ENCODE results near the gene PPP2R3A.

Gene PPP2R3A, protein sequence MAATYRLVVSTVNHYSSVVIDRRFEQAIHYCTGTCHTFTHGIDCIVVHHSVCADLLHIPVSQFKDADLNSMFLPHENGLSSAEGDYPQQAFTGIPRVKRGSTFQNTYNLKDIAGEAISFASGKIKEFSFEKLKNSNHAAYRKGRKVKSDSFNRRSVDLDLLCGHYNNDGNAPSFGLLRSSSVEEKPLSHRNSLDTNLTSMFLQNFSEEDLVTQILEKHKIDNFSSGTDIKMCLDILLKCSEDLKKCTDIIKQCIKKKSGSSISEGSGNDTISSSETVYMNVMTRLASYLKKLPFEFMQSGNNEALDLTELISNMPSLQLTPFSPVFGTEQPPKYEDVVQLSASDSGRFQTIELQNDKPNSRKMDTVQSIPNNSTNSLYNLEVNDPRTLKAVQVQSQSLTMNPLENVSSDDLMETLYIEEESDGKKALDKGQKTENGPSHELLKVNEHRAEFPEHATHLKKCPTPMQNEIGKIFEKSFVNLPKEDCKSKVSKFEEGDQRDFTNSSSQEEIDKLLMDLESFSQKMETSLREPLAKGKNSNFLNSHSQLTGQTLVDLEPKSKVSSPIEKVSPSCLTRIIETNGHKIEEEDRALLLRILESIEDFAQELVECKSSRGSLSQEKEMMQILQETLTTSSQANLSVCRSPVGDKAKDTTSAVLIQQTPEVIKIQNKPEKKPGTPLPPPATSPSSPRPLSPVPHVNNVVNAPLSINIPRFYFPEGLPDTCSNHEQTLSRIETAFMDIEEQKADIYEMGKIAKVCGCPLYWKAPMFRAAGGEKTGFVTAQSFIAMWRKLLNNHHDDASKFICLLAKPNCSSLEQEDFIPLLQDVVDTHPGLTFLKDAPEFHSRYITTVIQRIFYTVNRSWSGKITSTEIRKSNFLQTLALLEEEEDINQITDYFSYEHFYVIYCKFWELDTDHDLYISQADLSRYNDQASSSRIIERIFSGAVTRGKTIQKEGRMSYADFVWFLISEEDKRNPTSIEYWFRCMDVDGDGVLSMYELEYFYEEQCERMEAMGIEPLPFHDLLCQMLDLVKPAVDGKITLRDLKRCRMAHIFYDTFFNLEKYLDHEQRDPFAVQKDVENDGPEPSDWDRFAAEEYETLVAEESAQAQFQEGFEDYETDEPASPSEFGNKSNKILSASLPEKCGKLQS (N-terminal part only)

DNA sequence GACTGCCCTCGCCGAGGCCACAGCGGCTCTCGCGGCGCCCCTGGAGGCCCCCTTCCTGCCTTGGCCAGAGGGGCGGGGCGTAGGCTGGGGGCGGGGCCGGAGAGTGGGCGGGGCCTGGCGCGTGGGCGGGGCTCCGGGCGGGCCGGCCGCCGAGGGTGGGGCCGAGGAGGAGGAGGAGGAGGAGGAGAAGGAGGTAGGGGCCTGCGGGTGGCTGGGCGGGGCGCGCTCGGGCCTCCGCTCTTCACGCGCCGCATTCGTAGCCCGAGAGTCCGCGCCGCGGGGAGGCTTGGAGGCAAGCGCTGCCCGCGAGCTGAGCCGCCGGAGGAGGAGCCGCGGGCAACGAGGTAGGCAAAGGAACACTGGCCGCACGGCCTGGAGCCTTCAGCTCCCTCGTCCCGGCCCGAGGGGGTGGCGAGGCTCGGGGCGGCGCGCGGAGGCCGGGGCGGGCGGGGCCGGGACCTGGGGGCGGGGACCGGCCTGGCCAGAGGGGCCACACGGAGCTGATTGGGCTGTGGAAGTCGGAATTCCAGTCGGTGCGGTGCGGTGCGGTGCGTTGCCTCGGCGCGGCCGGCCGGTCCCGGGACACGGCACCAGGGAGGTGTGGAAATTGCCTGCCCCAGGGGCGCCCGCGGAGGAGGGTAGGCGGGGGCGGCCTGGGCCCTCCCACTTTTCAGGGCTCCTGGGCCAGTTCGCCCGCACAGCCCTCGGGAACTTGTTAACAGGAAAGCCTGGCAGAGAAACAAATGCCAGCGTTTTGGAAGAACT is at the start of gene PPP2R3A:
PPP2R3A (plus strand) TSS at position 223 of the 765 bp plus-strand sequence. CDS start 35,771 bp downstream, outside the sequence.
- Histone ChIP-seq H3K4me1 (ENCODE audit: control insufficient read depth, insufficient read depth, low read length, unreplicated experiment) (peaks cover 31% of the 10 kb centered on the region), H3K79me2 (ENCODE audit: control insufficient read depth, insufficient read depth, low read length, unreplicated experiment) (peaks cover 41% of the 10 kb centered on the region), H3K27ac (ENCODE audit: low read depth, low read length) (peak within 1 kb of the TSS; percentile 55), H3K27me3 (ENCODE audit: insufficient read depth, low read length) (no peaks in the 10 kb centered on the region), H3K36me3 (ENCODE audit: insufficient read depth, low read length) (no peaks in the 10 kb centered on the region), H3K4me3 (ENCODE audit: low read depth, low read length) (peak within 1 kb of the TSS; percentile 95), H2AFZ (ENCODE audit: low read length, unreplicated experiment) (peak within 1 kb of the TSS; percentile 94)

DNA sequence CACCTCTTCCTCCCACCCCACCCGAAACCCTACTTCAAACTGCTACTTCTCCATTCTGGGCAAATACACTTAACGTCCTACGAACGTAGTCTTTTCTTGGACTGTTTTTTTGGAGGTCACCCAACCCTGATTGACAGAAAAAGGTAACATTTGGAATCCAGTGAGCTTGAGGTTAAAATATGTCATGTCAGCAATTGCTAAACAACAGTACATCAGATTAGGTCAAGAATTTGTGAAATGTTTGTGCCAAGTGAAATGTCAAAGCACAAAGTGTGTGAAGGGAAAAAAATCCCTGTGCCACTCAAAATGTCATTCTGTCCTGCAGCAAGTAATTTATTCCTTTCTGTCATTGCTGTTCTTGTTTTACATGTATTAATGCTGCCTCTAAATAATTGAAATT is 49.2 kb upstream of the PPP2R3A start:
- no peak overlapping the region for H2AFZ ChIP-seq (ENCODE audit: low read length, unreplicated experiment)
- H3K36me3 ChIP-seq (ENCODE audit: insufficient read depth, low read length) = no peaks in the 10 kb centered on the region
- no peaks in the 10 kb centered on the region for H3K4me1 ChIP-seq (ENCODE audit: control insufficient read depth, insufficient read depth, low read length, unreplicated experiment)
- no peak overlapping the region for H3K4me3 ChIP-seq (ENCODE audit: low read depth, low read length)
- no peaks in the 10 kb centered on the region for H3K27me3 ChIP-seq (ENCODE audit: insufficient read depth, low read length)
- no peaks in the 10 kb centered on the region for H3K79me2 ChIP-seq (ENCODE audit: control insufficient read depth, insufficient read depth, low read length, unreplicated experiment)
- no peak overlapping the region for H3K27ac ChIP-seq (ENCODE audit: low read depth, low read length)

DNA sequence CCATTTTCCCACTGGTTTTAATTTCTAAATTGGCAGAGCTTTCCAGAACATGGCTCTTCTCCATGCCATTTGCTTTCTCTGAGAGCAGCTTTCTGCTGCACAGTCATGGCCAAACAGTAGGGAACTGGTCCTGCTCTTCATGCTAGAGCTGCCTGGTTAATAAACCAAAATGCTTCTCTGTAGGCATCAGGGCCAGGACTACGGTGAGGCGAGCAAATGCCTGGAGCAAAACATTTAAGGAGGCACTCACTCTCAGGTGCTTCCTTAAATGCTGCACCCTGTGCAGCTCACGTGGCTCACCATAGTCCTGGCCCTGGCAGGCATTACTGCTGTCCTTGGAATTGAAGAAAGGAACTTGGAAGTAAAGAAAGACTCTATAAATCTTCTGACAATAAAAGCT is 48.5 kb upstream of the PPP2R3A start:
- Histone ChIP-seq H2AFZ (ENCODE audit: low read length, unreplicated experiment) (no peak overlapping the region), H3K27me3 (ENCODE audit: insufficient read depth, low read length) (no peaks in the 10 kb centered on the region), H3K4me3 (ENCODE audit: low read depth, low read length) (no peak overlapping the region), H3K36me3 (ENCODE audit: insufficient read depth, low read length) (no peaks in the 10 kb centered on the region), H3K27ac (ENCODE audit: low read depth, low read length) (no peak overlapping the region), H3K79me2 (ENCODE audit: control insufficient read depth, insufficient read depth, low read length, unreplicated experiment) (no peaks in the 10 kb centered on the region), H3K4me1 (ENCODE audit: control insufficient read depth, insufficient read depth, low read length, unreplicated experiment) (no peaks in the 10 kb centered on the region)

DNA sequence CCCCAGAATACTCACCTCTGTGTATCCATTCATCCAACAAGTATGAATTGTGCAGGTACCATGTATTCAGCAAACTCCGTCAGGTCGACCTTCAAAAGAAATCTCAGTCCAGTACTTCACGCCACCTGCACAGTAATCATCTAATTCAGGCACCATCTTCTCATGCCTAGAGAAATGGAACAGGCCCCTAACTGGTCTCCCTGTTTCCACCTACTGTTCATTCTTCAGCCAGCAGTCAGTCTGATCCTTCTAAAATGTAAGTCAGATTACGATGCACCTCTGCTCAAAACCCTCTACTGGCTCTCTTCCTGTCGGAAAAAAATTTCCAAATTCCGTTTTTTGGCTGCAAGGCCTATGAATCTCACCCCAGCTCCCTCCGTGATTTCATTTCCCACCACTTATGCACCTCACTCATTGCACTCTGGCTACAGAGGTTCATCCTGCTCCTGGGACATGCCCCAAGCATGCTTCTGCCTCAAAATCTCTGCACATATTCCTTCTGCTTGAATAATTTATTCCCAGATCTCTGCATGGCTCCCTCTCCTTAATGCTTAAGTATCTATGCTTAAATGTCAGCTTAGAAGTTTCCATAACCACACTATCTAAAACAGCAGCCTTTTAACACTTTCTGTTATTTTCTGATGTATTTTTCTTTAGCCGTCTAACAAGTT is 47.5 kb upstream of the PPP2R3A start:
- no peaks in the 10 kb centered on the region for H3K27me3 ChIP-seq (ENCODE audit: insufficient read depth, low read length)
- H2AFZ ChIP-seq (ENCODE audit: low read length, unreplicated experiment) = no peak overlapping the region
- H3K4me3 ChIP-seq (ENCODE audit: low read depth, low read length) = no peak overlapping the region
- no peaks in the 10 kb centered on the region for H3K79me2 ChIP-seq (ENCODE audit: control insufficient read depth, insufficient read depth, low read length, unreplicated experiment)
- H3K4me1 ChIP-seq (ENCODE audit: control insufficient read depth, insufficient read depth, low read length, unreplicated experiment) = no peaks in the 10 kb centered on the region
- no peaks in the 10 kb centered on the region for H3K36me3 ChIP-seq (ENCODE audit: insufficient read depth, low read length)
- H3K27ac ChIP-seq (ENCODE audit: low read depth, low read length) = no peak overlapping the region

DNA sequence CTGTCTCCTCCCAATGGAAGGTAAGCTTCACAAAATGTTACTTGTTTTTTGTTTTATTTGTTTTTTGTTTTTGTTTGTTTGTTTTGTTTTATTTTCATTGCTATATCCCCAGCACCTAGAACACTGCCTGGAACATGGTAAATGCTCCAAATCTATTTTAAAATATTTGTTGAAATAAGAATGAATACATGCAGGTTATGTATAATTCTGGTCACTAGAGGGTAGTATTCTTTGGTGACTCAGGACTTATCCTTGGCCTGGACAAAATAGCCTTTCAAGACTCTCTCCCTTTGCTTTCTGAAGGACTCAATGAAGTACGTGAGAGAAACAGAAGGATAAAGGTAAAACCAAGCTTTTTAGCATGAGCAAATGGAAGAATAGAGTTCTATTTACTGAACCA is 46.9 kb upstream of the PPP2R3A start:
- no peak overlapping the region for H2AFZ ChIP-seq (ENCODE audit: low read length, unreplicated experiment)

DNA sequence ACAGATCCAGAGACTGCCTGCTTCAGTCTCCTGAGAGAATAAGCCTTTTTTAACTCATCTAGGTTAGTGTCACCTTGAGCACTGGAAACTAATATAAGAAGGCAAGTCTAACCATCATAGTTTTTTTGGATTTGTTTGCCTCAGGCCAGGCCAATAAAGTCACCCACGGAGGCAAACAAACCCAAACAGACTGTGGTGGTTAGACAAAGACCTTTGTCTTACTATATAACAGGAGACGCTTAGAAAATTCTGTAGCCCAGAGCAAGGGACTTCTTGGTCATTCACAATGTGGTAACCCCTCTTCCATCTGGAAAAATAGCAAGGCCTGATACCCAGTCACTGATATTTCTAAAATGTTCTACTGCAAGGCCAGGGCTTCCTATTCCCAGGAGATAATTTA is 45.3 kb upstream of the PPP2R3A start:
- H3K4me3 ChIP-seq (ENCODE audit: low read depth, low read length) = no peak overlapping the region
- H3K27ac ChIP-seq (ENCODE audit: low read depth, low read length) = no peak overlapping the region
- no peaks in the 10 kb centered on the region for H3K36me3 ChIP-seq (ENCODE audit: insufficient read depth, low read length)
- H2AFZ ChIP-seq (ENCODE audit: low read length, unreplicated experiment) = no peak overlapping the region
- H3K27me3 ChIP-seq (ENCODE audit: insufficient read depth, low read length) = no peaks in the 10 kb centered on the region
- no peaks in the 10 kb centered on the region for H3K79me2 ChIP-seq (ENCODE audit: control insufficient read depth, insufficient read depth, low read length, unreplicated experiment)
- no peaks in the 10 kb centered on the region for H3K4me1 ChIP-seq (ENCODE audit: control insufficient read depth, insufficient read depth, low read length, unreplicated experiment)

More for the DNA sequence above, 46.9 kb upstream of the PPP2R3A start:
- no peaks in the 10 kb centered on the region for H3K4me1 ChIP-seq (ENCODE audit: control insufficient read depth, insufficient read depth, low read length, unreplicated experiment)
- no peaks in the 10 kb centered on the region for H3K79me2 ChIP-seq (ENCODE audit: control insufficient read depth, insufficient read depth, low read length, unreplicated experiment)
- H3K4me3 ChIP-seq (ENCODE audit: low read depth, low read length) = no peak overlapping the region
- no peaks in the 10 kb centered on the region for H3K27me3 ChIP-seq (ENCODE audit: insufficient read depth, low read length)
- H3K36me3 ChIP-seq (ENCODE audit: insufficient read depth, low read length) = no peaks in the 10 kb centered on the region
- no peak overlapping the region for H3K27ac ChIP-seq (ENCODE audit: low read depth, low read length)

DNA sequence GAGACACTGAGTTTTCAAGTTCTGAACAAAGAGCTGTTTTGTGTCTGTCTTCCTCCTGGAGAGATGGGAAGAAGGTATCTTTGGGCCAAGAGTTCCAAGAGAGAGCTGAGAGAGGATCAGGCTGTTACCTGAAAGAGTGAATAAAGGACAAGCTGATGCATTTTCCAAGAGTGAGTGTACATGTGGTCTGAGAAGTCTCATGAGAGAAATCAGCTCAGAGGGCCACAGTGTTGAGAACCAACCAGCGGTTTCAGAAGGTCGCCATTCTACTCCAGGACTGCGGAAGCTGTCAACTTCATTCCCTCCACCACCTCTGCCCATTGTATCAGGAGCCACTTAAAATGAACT is 42.7 kb upstream of the PPP2R3A start:
- Histone ChIP-seq H2AFZ (ENCODE audit: low read length, unreplicated experiment) (no peak overlapping the region), H3K4me3 (ENCODE audit: low read depth, low read length) (no peak overlapping the region), H3K27me3 (ENCODE audit: insufficient read depth, low read length) (no peaks in the 10 kb centered on the region), H3K79me2 (ENCODE audit: control insufficient read depth, insufficient read depth, low read length, unreplicated experiment) (no peaks in the 10 kb centered on the region), H3K36me3 (ENCODE audit: insufficient read depth, low read length) (no peaks in the 10 kb centered on the region), H3K4me1 (ENCODE audit: control insufficient read depth, insufficient read depth, low read length, unreplicated experiment) (no peaks in the 10 kb centered on the region), H3K27ac (ENCODE audit: low read depth, low read length) (no peak overlapping the region)

DNA sequence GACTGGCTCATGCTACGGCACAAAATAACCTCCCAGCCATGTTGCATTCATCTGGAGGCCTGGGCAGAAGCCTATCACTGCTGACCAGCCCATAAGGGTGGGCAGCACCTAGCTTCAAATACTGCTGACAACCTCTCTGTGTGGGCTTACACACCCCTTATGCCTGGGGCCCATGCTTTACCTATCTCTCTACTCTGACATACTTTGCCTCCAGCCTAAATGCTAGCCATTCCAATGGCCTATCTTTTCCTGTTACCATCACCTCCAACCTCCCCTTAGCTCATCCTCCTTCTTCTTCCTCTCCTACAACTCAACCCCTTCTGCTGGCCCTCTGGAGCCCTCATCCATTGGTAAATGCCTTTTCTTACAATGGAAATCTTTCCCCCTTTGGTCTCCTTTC is 41.0 kb upstream of the PPP2R3A start:
- no peak overlapping the region for H2AFZ ChIP-seq (ENCODE audit: low read length, unreplicated experiment)
- H3K4me1 ChIP-seq (ENCODE audit: control insufficient read depth, insufficient read depth, low read length, unreplicated experiment) = no peaks in the 10 kb centered on the region
- H3K27ac ChIP-seq (ENCODE audit: low read depth, low read length) = no peak overlapping the region
- no peaks in the 10 kb centered on the region for H3K27me3 ChIP-seq (ENCODE audit: insufficient read depth, low read length)
- no peak overlapping the region for H3K4me3 ChIP-seq (ENCODE audit: low read depth, low read length)
- no peaks in the 10 kb centered on the region for H3K36me3 ChIP-seq (ENCODE audit: insufficient read depth, low read length)
- H3K79me2 ChIP-seq (ENCODE audit: control insufficient read depth, insufficient read depth, low read length, unreplicated experiment) = no peaks in the 10 kb centered on the region

DNA sequence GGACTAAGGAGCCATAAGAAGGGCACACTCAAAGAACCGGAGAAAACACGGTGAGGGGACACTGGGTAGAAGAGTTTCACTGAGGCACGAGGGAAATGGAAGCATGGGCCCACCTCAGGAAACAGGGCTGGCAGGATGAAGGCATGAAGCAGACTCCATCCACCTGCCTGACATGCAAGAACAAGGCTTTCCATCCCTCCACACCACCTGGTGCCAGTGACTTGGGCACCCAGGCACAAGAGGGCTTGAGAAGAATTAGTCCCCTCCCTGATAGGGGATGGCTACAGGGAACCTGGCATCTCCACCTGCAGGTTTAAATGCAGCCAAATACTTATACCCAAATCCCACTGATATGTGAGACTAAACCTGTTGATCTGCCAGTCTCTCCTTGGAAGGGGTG is 38.9 kb upstream of the PPP2R3A start:
- no peaks in the 10 kb centered on the region for H3K79me2 ChIP-seq (ENCODE audit: control insufficient read depth, insufficient read depth, low read length, unreplicated experiment)
- H2AFZ ChIP-seq (ENCODE audit: low read length, unreplicated experiment) = no peak overlapping the region
- H3K36me3 ChIP-seq (ENCODE audit: insufficient read depth, low read length) = no peaks in the 10 kb centered on the region
- no peak overlapping the region for H3K4me3 ChIP-seq (ENCODE audit: low read depth, low read length)
- no peaks in the 10 kb centered on the region for H3K27me3 ChIP-seq (ENCODE audit: insufficient read depth, low read length)
- no peak overlapping the region for H3K27ac ChIP-seq (ENCODE audit: low read depth, low read length)
- peaks cover 6% of the 10 kb centered on the region for H3K4me1 ChIP-seq (ENCODE audit: control insufficient read depth, insufficient read depth, low read length, unreplicated experiment)

DNA sequence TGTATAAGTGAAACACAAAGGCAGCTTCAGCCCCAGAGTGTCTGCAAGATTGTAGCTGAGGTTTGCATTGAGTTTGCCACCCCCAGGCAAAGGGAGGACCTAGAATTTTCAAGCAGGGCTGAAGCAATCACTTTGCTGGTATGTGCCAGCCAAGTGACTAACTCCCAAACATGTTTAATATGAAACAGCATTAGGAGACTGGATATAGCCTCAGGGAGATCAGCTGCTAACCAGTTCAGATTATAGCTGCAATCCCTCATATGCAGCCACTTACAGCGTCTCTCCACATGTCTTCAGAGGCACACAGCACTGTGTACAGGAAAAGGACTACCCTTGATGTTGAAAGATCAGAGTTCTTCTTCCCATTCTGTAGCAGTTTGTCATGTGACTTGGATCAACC is 38.4 kb upstream of the PPP2R3A start:
- no peak overlapping the region for H3K4me3 ChIP-seq (ENCODE audit: low read depth, low read length)
- no peak overlapping the region for H3K27ac ChIP-seq (ENCODE audit: low read depth, low read length)
- no peaks in the 10 kb centered on the region for H3K79me2 ChIP-seq (ENCODE audit: control insufficient read depth, insufficient read depth, low read length, unreplicated experiment)
- no peak overlapping the region for H2AFZ ChIP-seq (ENCODE audit: low read length, unreplicated experiment)
- H3K27me3 ChIP-seq (ENCODE audit: insufficient read depth, low read length) = no peaks in the 10 kb centered on the region
- H3K36me3 ChIP-seq (ENCODE audit: insufficient read depth, low read length) = no peaks in the 10 kb centered on the region
- H3K4me1 ChIP-seq (ENCODE audit: control insufficient read depth, insufficient read depth, low read length, unreplicated experiment) = peaks cover 6% of the 10 kb centered on the region
